ENCODE measurements around the gene ABCC2. TPM values are rescaled to one million over a fixed set of nuclear protein-coding genes. Genes with fewer than 3 reads are reported as not detected.

The ABCC2 gene
- total and polyA plus RNA-seq, 11 donors = 0.08 to 0.72 (median 0.20) TPM; not detected in 1

GRCh38 chr10:99869581-99870122 is 87.2 kb downstream of the ABCC2 start:
- Histone ChIP-seq H3K36me3 (peaks cover 0 to 3% (median 0%) of the 10 kb centered on the region in 9 donors), H3K9me3 (peaks cover 0 to 8% (median 0%) of the 10 kb centered on the region in 12 donors), H3K27ac (no peak overlapping the region), H3K4me3 (no peak overlapping the region), H3K4me1 (peaks cover 0 to 4% (median 0%) of the 10 kb centered on the region in 12 donors), H3K27me3 (peaks cover 0 to 10% (median 0%) of the 10 kb centered on the region in 9 donors)
- no peak for TF ChIP-seq POLR2A (IDR thresholded peaks at IDR 0.05)
- TF ChIP-seq, protein P1, sequence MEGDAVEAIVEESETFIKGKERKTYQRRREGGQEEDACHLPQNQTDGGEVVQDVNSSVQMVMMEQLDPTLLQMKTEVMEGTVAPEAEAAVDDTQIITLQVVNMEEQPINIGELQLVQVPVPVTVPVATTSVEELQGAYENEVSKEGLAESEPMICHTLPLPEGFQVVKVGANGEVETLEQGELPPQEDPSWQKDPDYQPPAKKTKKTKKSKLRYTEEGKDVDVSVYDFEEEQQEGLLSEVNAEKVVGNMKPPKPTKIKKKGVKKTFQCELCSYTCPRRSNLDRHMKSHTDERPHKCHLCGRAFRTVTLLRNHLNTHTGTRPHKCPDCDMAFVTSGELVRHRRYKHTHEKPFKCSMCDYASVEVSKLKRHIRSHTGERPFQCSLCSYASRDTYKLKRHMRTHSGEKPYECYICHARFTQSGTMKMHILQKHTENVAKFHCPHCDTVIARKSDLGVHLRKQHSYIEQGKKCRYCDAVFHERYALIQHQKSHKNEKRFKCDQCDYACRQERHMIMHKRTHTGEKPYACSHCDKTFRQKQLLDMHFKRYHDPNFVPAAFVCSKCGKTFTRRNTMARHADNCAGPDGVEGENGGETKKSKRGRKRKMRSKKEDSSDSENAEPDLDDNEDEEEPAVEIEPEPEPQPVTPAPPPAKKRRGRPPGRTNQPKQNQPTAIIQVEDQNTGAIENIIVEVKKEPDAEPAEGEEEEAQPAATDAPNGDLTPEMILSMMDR (IDR thresholded peaks at IDR 0.05) = no peak
- intact Hi-C loops (cut with DNase I) = no loop called here
- ATAC-seq (no peak), DNase-seq (no peak)
- WGBS, 4 donors = 66 to 74% (median 70%) methylated on average over 8 to 9 of the region's 9 CpGs

DNA sequence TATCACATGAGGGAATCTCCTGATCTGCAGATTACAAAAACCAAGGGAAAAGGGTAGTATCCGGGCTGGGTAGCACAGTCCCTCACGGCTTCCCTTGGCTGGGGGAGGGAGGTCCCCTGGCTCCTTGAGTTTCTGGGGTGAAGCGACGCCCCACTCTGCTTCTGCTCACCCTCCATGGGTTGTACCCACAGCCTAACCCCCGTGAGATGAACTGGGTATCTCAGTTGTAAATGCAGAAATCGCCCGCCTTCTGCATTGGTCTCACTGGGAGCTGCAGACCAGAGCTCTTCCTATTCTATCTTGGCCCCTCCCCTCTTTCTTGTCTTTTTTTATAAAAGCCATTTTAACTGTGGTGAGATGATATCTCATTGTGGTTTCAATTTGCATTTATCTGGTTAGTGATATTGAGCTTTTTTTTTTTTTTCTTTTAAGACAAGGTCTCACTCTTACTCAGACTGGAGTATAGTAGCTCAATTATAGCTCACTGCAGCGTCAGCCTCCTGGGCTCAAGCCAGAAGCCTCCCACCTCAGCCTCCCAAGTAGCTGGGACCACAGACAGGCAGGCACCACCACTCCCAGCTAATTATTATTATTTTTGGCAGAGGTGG is 87.8 kb downstream of the ABCC2 start:
- Histone ChIP-seq H3K4me1 (peaks cover 0 to 7% (median 0%) of the 10 kb centered on the region in 12 donors), H3K27ac (no peak overlapping the region), H3K36me3 (peaks cover 0 to 8% (median 0%) of the 10 kb centered on the region in 9 donors), H3K9me3 (peaks cover 0 to 8% (median 0%) of the 10 kb centered on the region in 12 donors), H3K4me3 (no peak overlapping the region), H3K27me3 (peaks cover 0 to 10% (median 0%) of the 10 kb centered on the region in 9 donors)
- WGBS, 4 donors = 76 to 82% (median 80%) methylated on average over 8 of the region's 8 CpGs
- intact Hi-C loops (cut with DNase I) = no loop called here
- DNase-seq (no peak), ATAC-seq (no peak)
- TF ChIP-seq, protein P1 (IDR thresholded peaks at IDR 0.05) = no peak
- TF ChIP-seq POLR2A (IDR thresholded peaks at IDR 0.05) = no peak

GRCh38 chr10:99872367-99873162 is 90.1 kb downstream of the ABCC2 start:
- 61 to 76% (median 73%) methylated on average over 5 of the region's 5 CpGs for WGBS, 4 donors

More at GRCh38 chr10:99872367-99873162, 90.1 kb downstream of the ABCC2 start:
- Histone ChIP-seq H3K9me3 (no peaks in the 10 kb centered on the region), H3K4me3 (no peak overlapping the region), H3K27me3 (peaks cover 0 to 10% (median 0%) of the 10 kb centered on the region in 9 donors), H3K27ac (no peak overlapping the region), H3K36me3 (peaks cover 0 to 31% (median 18%) of the 10 kb centered on the region in 9 donors), H3K4me1 (peaks cover 0 to 7% (median 0%) of the 10 kb centered on the region in 12 donors)
- intact Hi-C loops (cut with DNase I) = no loop called here
- DNase-seq (no peak), ATAC-seq (no peak)
- TF ChIP-seq, protein P1 (IDR thresholded peaks at IDR 0.05) = no peak
- TF ChIP-seq POLR2A (IDR thresholded peaks at IDR 0.05) = no peak
